ENCODE results near the gene CLDN12. TPM values are rescaled to one million over a fixed set of nuclear protein-coding genes. Genes with fewer than 3 reads are reported as not detected.
"Not testable (repeated sequence)": the region's sequence is repeated elsewhere in the genome, so short reads cannot be mapped to it uniquely, and the experiment has no call there.

Gene CLDN12
- total and polyA plus RNA-seq, 2 of the 4 experiments (the other 2 are of a cell fraction) = 33.4 to 46.4 TPM

GRCh38 chr7:90463151-90463628 lies 59.9 kb downstream of the CLDN12 start:
- H3K23ac ChIP-seq (ENCODE audit: low read depth, low read length); H3K18ac ChIP-seq (ENCODE audit: low read depth, low read length); H3K27me3 ChIP-seq (ENCODE audit: control insufficient read depth, insufficient read depth, low read length); BruUV-seq (replicated peaks); H2BK20ac ChIP-seq (ENCODE audit: low read depth, low read length); intact Hi-C loops (cut with micrococcal nuclease); in situ Hi-C loops (cut with MboI; ENCODE audit: low sequenced_read_pairs); H3K9ac ChIP-seq (ENCODE audit: low read depth, low read length); H3K4me1 ChIP-seq (ENCODE audit: control insufficient read depth, insufficient read depth, low read length); H2BK120ac ChIP-seq (ENCODE audit: low read depth, low read length); H3K27ac ChIP-seq (ENCODE audit: insufficient read depth, low read length); CTCF ChIA-PET; POLR2A ChIA-PET (ENCODE audit: unreplicated experiment); H3K4ac ChIP-seq (ENCODE audit: low read depth, low read length); dilution Hi-C loops (cut with HindIII; ENCODE audit: low sequenced_read_pairs, unreplicated experiment); H4K91ac ChIP-seq (ENCODE audit: insufficient read depth, low read depth, low read length); ATAC-seq (ENCODE audit: low read depth); H2AK9ac ChIP-seq (replicated peaks; ENCODE audit: low read depth, low read length, poor library complexity); H3K36me3 ChIP-seq (ENCODE audit: control insufficient read depth, insufficient read depth, low read length); H3K79me1 ChIP-seq (ENCODE audit: low read depth in 1 of 2, low read length in 2 of 2); DNase-seq; H3K56ac ChIP-seq (ENCODE audit: extremely low read depth, insufficient read depth, low read length); H4K20me1 ChIP-seq (ENCODE audit: insufficient read depth, low read length); H3K14ac ChIP-seq (replicated peaks; ENCODE audit: low read depth, low read length); H3K9me1 ChIP-seq (ENCODE audit: insufficient read depth, low read length); H3K9me3 ChIP-seq (ENCODE audit: control insufficient read depth, insufficient read depth, low read length); H2BK5ac ChIP-seq (ENCODE audit: low read depth, low read length, poor library complexity, severe bottlenecking); H2BK15ac ChIP-seq (ENCODE audit: low read depth, low read length); H2AK5ac ChIP-seq (ENCODE audit: low read depth, low read length): not testable (repeated sequence)
- Histone ChIP-seq H4K8ac (ENCODE audit: low read depth in 2 of 2, low read length in 2 of 2) (0 out of 4 replicates have a peak overlapping the region, but pooled peaks of 1 of the 2 experiments have one; percentile 56), H4K5ac (ENCODE audit: low read depth, low read length) (0 out of 2 replicates have a peak overlapping the region, but pooled peaks have one; percentile 26), H2AFZ (replicated peaks; ENCODE audit: low read length, poor library complexity) (peak overlapping the region; percentile 48), H3K4me3 (ENCODE audit: insufficient read depth, low read depth, low read length) (peak overlapping the region; percentile 28; the same call in 1 of the 2 replicates), H3K4me2 (ENCODE audit: low read depth, low read length) (peak overlapping the region; percentile 54; the same call in 1 of the 2 replicates)
- 100% methylated on average over 2 of the region's 4 CpGs; no CpG with 5 or more reads in 1 of the 2 experiments for WGBS, 2 experiments (ENCODE audit: extremely low coverage in 2 of 2, insufficient read length in 1 of 2)

Other genes with a start within 250 kb of the CLDN12 start
- gene STEAP1, start 249.0 kb upstream of the CLDN12 start, total RNA-seq (2012; rRNA removed) = 3.9 and 5.8 TPM in 2 replicates
- gene STEAP1, start 249.0 kb upstream of the CLDN12 start, polyA plus RNA-seq (2012; rRNA removed) = 5.2 and 5.5 TPM in 2 replicates
- gene STEAP2, start 191.7 kb upstream of the CLDN12 start, total RNA-seq (2012; rRNA removed) = 3.9 and 4.2 TPM in 2 replicates
- gene STEAP2, start 191.7 kb upstream of the CLDN12 start, polyA plus RNA-seq (2012; rRNA removed) = 1.7 and 1.8 TPM in 2 replicates
- 0.72 and 1.7 TPM in 2 replicates for gene CFAP69, start 158.3 kb upstream of the CLDN12 start, total RNA-seq (2012; rRNA removed)
- gene CFAP69, start 158.3 kb upstream of the CLDN12 start, polyA plus RNA-seq (2012; rRNA removed) = 0.50 and 0.86 TPM in 2 replicates
- gene FAM237B, start 82.2 kb upstream of the CLDN12 start, total RNA-seq (2012; rRNA removed) = not detected in 2 replicates
- gene FAM237B, start 82.2 kb upstream of the CLDN12 start, polyA plus RNA-seq (2012; rRNA removed) = not detected in 2 replicates
- 11.5 and 25.3 TPM in 2 replicates for gene GTPBP10, start 56.7 kb upstream of the CLDN12 start, total RNA-seq (2012; rRNA removed)
- gene GTPBP10, start 56.7 kb upstream of the CLDN12 start, polyA plus RNA-seq (2012; rRNA removed) = 9.8 and 12.8 TPM in 2 replicates
- not detected in 2 replicates for gene PTTG1IP2, start 66.2 kb downstream of the CLDN12 start, total RNA-seq (2012; rRNA removed)
- not detected in 2 replicates for gene PTTG1IP2, start 66.2 kb downstream of the CLDN12 start, polyA plus RNA-seq (2012; rRNA removed)
- gene CDK14, start 192.9 kb downstream of the CLDN12 start, total RNA-seq (2012; rRNA removed) = 28.1 and 29.6 TPM in 2 replicates
- 6.9 and 10.1 TPM in 2 replicates for gene CDK14, start 192.9 kb downstream of the CLDN12 start, polyA plus RNA-seq (2012; rRNA removed)

Data from IMR-90 (cell line).